Esophagus squamous epithelium (tissue), 4 donors: ENCODE data around the gene TOMT.

Source experiments
- CTCF ChIP-seq, 6 experiments: fragments of 450-650 bp in 4 of 6; fragments of 200-600 bp in 2 of 6; sonication (generic) in 2 of 6; IDR thresholded peaks; one replicate each; pipeline ENCODE4 v1.5.1; 2016 to 2019; ENCODE audit warnings: antibody characterized with exemption in 6 of 6, mild to moderate bottlenecking in 4 of 6, moderate library complexity in 4 of 6
- POLR2A ChIP-seq, 4 donors: fragments of 450-650 bp; IDR thresholded peaks; one replicate each; pipeline ENCODE4 v1.6.1; 2017; ENCODE audit warnings: antibody characterized with exemption in 4 of 4, mild to moderate bottlenecking in 4 of 4, moderate library complexity in 3 of 4

GRCh38 chr11:72102946-72103753, 2.6 kb upstream of the TOMT start, which contains the start of gene LAMTOR1:
- TF ChIP-seq CTCF (IDR thresholded peaks at IDR 0.05) (peak in 5 of 6 experiments; percentile 13 to 70 (median 53)), POLR2A (IDR thresholded peaks at IDR 0.05) (peak in 3 of 4 donors; percentile 16 to 86 (median 70))
